HepG2 (cell line): ENCODE measurements around the gene ID3. TPM values are rescaled to one million over a fixed set of nuclear protein-coding genes. Genes with fewer than 3 reads are reported as not detected.
A peak's percentile ranks its signal among the peaks of the same experiment; 100 is the strongest.

Experiments used
- ATF7 ChIP-seq, 2 experiments: fragments of 450-650 bp in 1 of 2; sonication (generic) in 1 of 2; formaldehyde crosslinking in 1 of 2; IDR thresholded peaks; 2 replicates each; pipeline versions ENCODE4 v1.4.0 to v1.6.1; 2016 to 2020; ENCODE audit warnings: antibody characterized with exemption in 1 of 2, mild to moderate bottlenecking in 1 of 2, missing genetic modification reagents in 1 of 2
- ATM ChIP-seq: fragments of 450-650 bp; IDR thresholded peaks from 2 replicates; pipeline ENCODE4 v1.7.1; 2017; ENCODE audit warnings: mild to moderate bottlenecking, borderline replicate concordance
- CAMTA2 ChIP-seq: sonication (generic); formaldehyde crosslinking; IDR thresholded peaks from 2 replicates; pipeline ENCODE4 v1.4.0; 2020; ENCODE audit warnings: mild to moderate bottlenecking, missing genetic modification reagents, borderline replicate concordance
- HOXA3 ChIP-seq: sonication (generic); formaldehyde crosslinking; IDR thresholded peaks from 2 replicates; pipeline ENCODE4 v1.5.0; 2020; ENCODE audit warnings: missing genetic modification reagents
- PHB2 ChIP-seq: fragments of 450-650 bp; IDR thresholded peaks from 2 replicates; pipeline ENCODE4 v1.6.1; 2018; ENCODE audit not compliant: partially characterized antibody
- RARA ChIP-seq: IDR thresholded peaks from 2 replicates; pipeline ENCODE4 v1.6.1; 2016; ENCODE audit warnings: missing genetic modification reagents, missing compliant biosample characterization
- SAFB2 ChIP-seq: sonication (generic); formaldehyde crosslinking; IDR thresholded peaks from 2 replicates; pipeline ENCODE4 v1.5.1; 2020; ENCODE audit warnings: missing genetic modification reagents, low read depth, mild to moderate bottlenecking, borderline replicate concordance
- SMYD3 ChIP-seq: sonication (generic); formaldehyde crosslinking; IDR thresholded peaks from 2 replicates; pipeline ENCODE4 v1.8.1; 2023; ENCODE audit warnings: mild to moderate bottlenecking, missing genetic modification reagents
- TBL1XR1 ChIP-seq: fragments of 150-350 bp; IDR thresholded peaks from 2 replicates; pipeline ENCODE4 v1.6.1; 2014; ENCODE audit warnings: borderline replicate concordance, low read length; ENCODE audit not compliant: partially characterized antibody
- WIZ ChIP-seq: sonication (generic); formaldehyde crosslinking; IDR thresholded peaks from 2 replicates; pipeline ENCODE4 v1.5.1; 2020; ENCODE audit warnings: mild to moderate bottlenecking, missing genetic modification reagents
- ZKSCAN1 ChIP-seq: fragments of 150-350 bp; IDR thresholded peaks from 2 replicates; pipeline ENCODE4 v1.6.1; 2014; ENCODE audit warnings: low read length
- ZMYM3 ChIP-seq: sonication (generic); formaldehyde crosslinking; IDR thresholded peaks from 2 replicates; pipeline ENCODE4 v1.5.1; 2020; ENCODE audit warnings: mild to moderate bottlenecking, missing genetic modification reagents
- ZNF24 ChIP-seq: fragments of 450-650 bp; IDR thresholded peaks from 2 replicates; pipeline ENCODE4 v1.6.1; 2017; ENCODE audit warnings: antibody characterized with exemption, mild to moderate bottlenecking
- ZNF44 ChIP-seq: sonication (generic); formaldehyde crosslinking; IDR thresholded peaks from 2 replicates; pipeline ENCODE4 v1.5.1; 2020; ENCODE audit warnings: mild to moderate bottlenecking, missing genetic modification reagents
- ZNF549 ChIP-seq: sonication (generic); formaldehyde crosslinking; IDR thresholded peaks from 2 replicates; pipeline ENCODE4 v1.5.0; 2020; ENCODE audit warnings: missing genetic modification reagents
- ZSCAN31 ChIP-seq: sonication (generic); formaldehyde crosslinking; IDR thresholded peaks from 2 replicates; pipeline ENCODE4 v1.5.0; 2020; ENCODE audit warnings: low read depth, mild to moderate bottlenecking, missing genetic modification reagents
- polyA plus RNA-seq, 8 experiments: library from polyadenylated mRNA; depleted of rRNA in 3 of 8; stranded (reverse) in 7 of 8; unstranded in 1 of 8; fragments of >200 nt; fragmentation: Illumina TruSeq in 4 of 8; extraction: Trizol in 4 of 8; gene quantifications; 2 replicates each; pipeline versions ENCODE4 v1.2.1 to v1.2.3, GENCODE V29; 2011 to 2016; ENCODE audit warnings: low read depth in 4 of 8, missing spikeins in 1 of 8, mixed read lengths in 1 of 8; ENCODE audit not compliant: insufficient read depth in 1 of 8
- total RNA-seq, 5 experiments: library from RNA; depleted of rRNA; stranded (reverse); fragments of >200 nt; fragmentation: Illumina TruSeq; extraction: Trizol; gene quantifications; 2 replicates each; pipeline ENCODE4 v1.2.3, GENCODE V29; 2016; ENCODE audit warnings: low read depth in 1 of 5
- TF ChIP-seq, protein P1 (sequence below): sonication (generic); formaldehyde crosslinking; IDR thresholded peaks from 2 replicates; pipeline ENCODE4 v1.4.0; 2020; ENCODE audit warnings: mild to moderate bottlenecking, missing genetic modification reagents
- TF ChIP-seq, protein P2 (sequence below): sonication (generic); formaldehyde crosslinking; IDR thresholded peaks from 2 replicates; pipeline ENCODE4 v1.9.0; 2022; ENCODE audit warnings: missing genetic modification reagents, mild to moderate bottlenecking, borderline replicate concordance
- TF ChIP-seq, protein P3 (sequence below): sonication (generic); formaldehyde crosslinking; IDR thresholded peaks from 2 replicates; pipeline ENCODE4 v1.5.1; 2020; ENCODE audit warnings: missing genetic modification reagents, mild to moderate bottlenecking, borderline replicate concordance

Gene ID3
- total and polyA plus RNA-seq, 2 of the 13 experiments (the other 11 are each of a cell fraction or from before 2014, with no cell fraction given) = 64.8 to 115 TPM

DNA sequence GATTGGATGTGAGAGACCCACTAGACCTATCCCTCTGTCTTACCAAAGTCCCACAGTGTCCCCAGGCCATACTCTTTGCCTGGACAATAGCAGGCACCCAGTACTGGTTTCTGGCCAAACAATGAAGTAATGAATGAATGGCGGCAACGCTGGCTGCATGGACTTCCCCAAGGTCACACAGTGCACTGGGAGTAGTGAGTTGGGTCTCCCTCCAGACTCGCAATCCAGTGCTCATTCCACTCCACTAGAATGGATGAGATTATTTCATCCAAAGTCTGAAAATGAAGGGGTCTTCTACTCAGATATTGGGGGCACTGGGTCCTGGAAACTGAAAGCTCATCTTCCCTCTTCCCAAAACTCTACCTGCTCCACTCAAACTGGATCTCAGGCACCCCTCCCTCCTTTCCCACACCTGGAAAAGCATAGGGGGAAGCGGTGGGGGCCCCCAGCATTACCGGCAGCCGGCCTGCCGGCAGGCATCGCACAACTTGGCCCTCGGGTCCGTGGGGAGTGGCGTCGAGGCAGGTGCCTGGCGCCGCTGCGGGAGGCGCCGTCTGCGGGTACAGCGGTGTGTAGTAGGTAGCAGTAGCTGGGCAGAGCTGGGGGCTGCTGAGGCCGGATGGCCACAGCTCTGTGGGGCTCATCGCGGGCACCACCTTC, 29.1 kb downstream of the ID3 start (continued):
- TF ChIP-seq, protein P1, sequence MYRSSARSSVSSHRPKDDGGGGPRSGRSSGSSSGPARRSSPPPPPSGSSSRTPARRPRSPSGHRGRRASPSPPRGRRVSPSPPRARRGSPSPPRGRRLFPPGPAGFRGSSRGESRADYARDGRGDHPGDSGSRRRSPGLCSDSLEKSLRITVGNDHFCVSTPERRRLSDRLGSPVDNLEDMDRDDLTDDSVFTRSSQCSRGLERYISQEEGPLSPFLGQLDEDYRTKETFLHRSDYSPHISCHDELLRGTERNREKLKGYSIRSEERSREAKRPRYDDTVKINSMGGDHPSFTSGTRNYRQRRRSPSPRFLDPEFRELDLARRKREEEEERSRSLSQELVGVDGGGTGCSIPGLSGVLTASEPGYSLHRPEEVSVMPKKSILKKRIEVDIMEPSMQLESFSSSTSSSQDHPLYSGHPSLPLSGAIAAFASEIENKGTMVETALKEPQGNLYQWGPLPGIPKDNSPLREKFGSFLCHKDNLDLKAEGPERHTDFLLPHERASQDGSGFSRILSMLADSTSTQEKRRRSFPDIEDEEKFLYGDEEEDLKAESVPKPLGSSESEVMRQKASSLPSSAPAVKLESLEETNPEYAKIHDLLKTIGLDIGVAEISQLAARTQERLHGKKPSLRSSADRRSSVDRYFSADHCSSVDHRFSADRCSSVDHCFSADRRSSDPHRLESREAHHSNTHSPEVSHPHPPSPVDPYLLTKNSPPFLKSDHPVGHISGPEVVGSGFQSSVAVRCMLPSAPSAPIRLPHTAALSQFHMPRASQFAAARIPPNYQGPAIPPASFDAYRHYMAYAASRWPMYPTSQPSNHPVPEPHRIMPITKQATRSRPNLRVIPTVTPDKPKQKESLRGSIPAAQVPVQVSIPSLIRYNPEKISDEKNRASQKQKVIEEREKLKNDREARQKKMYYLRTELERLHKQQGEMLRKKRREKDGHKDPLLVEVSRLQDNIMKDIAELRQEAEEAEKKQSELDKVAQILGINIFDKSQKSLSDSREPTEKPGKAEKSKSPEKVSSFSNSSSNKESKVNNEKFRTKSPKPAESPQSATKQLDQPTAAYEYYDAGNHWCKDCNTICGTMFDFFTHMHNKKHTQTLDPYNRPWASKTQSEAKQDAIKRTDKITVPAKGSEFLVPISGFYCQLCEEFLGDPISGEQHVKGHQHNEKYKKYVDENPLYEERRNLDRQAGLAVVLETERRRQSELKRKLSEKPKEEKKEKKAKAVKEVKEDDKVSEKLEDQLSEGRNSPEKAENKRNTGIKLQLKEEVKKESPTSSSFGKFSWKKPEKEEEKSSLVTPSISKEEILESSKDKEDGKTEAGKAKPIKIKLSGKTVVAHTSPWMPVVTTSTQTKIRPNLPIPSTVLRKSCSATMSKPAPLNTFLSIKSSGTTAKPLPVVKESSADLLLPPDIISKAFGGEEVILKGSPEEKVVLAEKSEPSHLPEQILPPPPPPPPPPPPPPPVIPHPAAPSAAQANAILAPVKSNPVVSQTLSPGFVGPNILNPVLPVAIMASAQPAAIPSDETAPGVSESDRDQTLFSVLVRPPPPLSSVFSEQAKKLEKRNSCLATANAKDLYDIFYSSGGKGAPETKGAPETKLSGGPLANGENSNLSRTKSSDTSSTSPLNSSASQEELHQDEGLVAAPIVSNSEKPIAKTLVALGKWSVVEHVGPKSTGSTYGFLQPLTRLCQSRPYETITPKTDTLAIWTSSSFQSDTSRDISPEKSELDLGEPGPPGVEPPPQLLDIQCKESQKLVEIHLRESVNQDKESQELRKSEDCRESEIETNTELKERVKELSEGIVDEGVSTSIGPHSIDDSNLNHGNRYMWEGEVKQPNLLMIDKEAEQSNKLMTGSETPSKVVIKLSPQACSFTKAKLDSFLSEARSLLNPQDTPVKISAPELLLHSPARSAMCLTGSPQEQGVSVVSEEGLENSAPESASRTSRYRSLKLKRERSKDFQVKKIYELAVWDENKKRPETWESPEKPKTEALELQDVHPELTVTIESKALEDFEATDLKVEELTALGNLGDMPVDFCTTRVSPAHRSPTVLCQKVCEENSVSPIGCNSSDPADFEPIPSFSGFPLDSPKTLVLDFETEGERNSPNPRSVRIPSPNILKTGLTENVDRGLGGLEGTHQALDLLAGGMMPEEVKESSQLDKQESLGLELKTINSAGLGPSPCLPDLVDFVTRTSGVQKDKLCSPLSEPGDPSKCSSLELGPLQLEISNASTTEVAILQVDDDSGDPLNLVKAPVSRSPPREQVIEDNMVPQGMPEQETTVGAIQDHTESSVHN (CRISPR knock-in tag) = no peak
- TF ChIP-seq PHB2 = no peak
- no peak for TF ChIP-seq ZKSCAN1
- no peak for TF ChIP-seq SMYD3 (CRISPR knock-in tag)
- no peak for TF ChIP-seq TBL1XR1
- no peak for TF ChIP-seq ZSCAN31
- no peak for TF ChIP-seq ATM
- TF ChIP-seq HOXA3 (CRISPR knock-in tag) = no peak
- no peak for TF ChIP-seq WIZ (CRISPR knock-in tag)
- TF ChIP-seq SAFB2 (CRISPR knock-in tag) = no peak
- TF ChIP-seq, protein P2, sequence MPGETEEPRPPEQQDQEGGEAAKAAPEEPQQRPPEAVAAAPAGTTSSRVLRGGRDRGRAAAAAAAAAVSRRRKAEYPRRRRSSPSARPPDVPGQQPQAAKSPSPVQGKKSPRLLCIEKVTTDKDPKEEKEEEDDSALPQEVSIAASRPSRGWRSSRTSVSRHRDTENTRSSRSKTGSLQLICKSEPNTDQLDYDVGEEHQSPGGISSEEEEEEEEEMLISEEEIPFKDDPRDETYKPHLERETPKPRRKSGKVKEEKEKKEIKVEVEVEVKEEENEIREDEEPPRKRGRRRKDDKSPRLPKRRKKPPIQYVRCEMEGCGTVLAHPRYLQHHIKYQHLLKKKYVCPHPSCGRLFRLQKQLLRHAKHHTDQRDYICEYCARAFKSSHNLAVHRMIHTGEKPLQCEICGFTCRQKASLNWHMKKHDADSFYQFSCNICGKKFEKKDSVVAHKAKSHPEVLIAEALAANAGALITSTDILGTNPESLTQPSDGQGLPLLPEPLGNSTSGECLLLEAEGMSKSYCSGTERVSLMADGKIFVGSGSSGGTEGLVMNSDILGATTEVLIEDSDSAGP (CRISPR knock-in tag) = no peak
- TF ChIP-seq CAMTA2 (CRISPR knock-in tag) = no peak
- no peak for TF ChIP-seq RARA (CRISPR knock-in tag)
- TF ChIP-seq, protein P3, sequence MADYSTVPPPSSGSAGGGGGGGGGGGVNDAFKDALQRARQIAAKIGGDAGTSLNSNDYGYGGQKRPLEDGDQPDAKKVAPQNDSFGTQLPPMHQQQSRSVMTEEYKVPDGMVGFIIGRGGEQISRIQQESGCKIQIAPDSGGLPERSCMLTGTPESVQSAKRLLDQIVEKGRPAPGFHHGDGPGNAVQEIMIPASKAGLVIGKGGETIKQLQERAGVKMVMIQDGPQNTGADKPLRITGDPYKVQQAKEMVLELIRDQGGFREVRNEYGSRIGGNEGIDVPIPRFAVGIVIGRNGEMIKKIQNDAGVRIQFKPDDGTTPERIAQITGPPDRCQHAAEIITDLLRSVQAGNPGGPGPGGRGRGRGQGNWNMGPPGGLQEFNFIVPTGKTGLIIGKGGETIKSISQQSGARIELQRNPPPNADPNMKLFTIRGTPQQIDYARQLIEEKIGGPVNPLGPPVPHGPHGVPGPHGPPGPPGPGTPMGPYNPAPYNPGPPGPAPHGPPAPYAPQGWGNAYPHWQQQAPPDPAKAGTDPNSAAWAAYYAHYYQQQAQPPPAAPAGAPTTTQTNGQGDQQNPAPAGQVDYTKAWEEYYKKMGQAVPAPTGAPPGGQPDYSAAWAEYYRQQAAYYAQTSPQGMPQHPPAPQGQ = no peak
- peak; percentile 27; the same call in 1 of the 2 replicates for TF ChIP-seq ZMYM3 (CRISPR knock-in tag)
- TF ChIP-seq ATF7 (IDR thresholded peaks at IDR 0.05) = no peak
- no peak for TF ChIP-seq ATF7 (CRISPR knock-in tag; IDR thresholded peaks at IDR 0.05)
- TF ChIP-seq ZNF44 (CRISPR knock-in tag) = no peak
- TF ChIP-seq ZNF24 = peak; percentile 53; the same call in 1 of the 2 replicates
- TF ChIP-seq ZNF549 (CRISPR knock-in tag) = no peak
